ENCODE measurements around the gene CFI. TPM values are rescaled to one million over a fixed set of nuclear protein-coding genes. Genes with fewer than 3 reads are reported as not detected.

Gene CFI
- total and polyA plus RNA-seq, 2 of the 4 experiments (the other 2 are of a cell fraction): 0.12 to 0.18 TPM

GRCh38 chr4:109752525-109752924 lies 49.3 kb downstream of the CFI start:
- Histone ChIP-seq H3K27ac (ENCODE audit: insufficient read depth, low read length) (no peak overlapping the region), H2AK9ac (replicated peaks; ENCODE audit: low read depth, low read length, poor library complexity) (no peak overlapping the region), H2AFZ (replicated peaks; ENCODE audit: low read length, poor library complexity) (no peak overlapping the region), H3K27me3 (ENCODE audit: control insufficient read depth, insufficient read depth, low read length) (no peaks in the 10 kb centered on the region), H2BK120ac (ENCODE audit: low read depth, low read length) (no peak overlapping the region), H2BK20ac (ENCODE audit: low read depth, low read length) (no peak overlapping the region), H2BK15ac (ENCODE audit: low read depth, low read length) (no peak overlapping the region), H3K79me1 (ENCODE audit: low read depth in 1 of 2, low read length in 2 of 2) (no peaks in the 10 kb centered on the region), H4K20me1 (ENCODE audit: insufficient read depth, low read length) (no peaks in the 10 kb centered on the region), H3K36me3 (ENCODE audit: control insufficient read depth, insufficient read depth, low read length) (no peaks in the 10 kb centered on the region), H3K9me3 (ENCODE audit: control insufficient read depth, insufficient read depth, low read length) (no peaks in the 10 kb centered on the region), H2BK5ac (ENCODE audit: low read depth, low read length, poor library complexity, severe bottlenecking) (no peak overlapping the region), H4K5ac (ENCODE audit: low read depth, low read length) (no peak overlapping the region), H3K18ac (ENCODE audit: low read depth, low read length) (no peak overlapping the region), H3K9ac (ENCODE audit: low read depth, low read length) (no peak overlapping the region), H3K9me1 (ENCODE audit: insufficient read depth, low read length) (no peaks in the 10 kb centered on the region), H2AK5ac (ENCODE audit: low read depth, low read length) (no peak overlapping the region), H3K23ac (ENCODE audit: low read depth, low read length) (no peak overlapping the region), H3K14ac (replicated peaks; ENCODE audit: low read depth, low read length) (no peak overlapping the region), H4K91ac (ENCODE audit: insufficient read depth, low read depth, low read length) (no peak overlapping the region), H3K4me1 (ENCODE audit: control insufficient read depth, insufficient read depth, low read length) (no peaks in the 10 kb centered on the region), H3K4ac (ENCODE audit: low read depth, low read length) (no peak overlapping the region), H4K8ac (ENCODE audit: low read depth in 2 of 2, low read length in 2 of 2) (no peak overlapping the region), H3K56ac (ENCODE audit: extremely low read depth, insufficient read depth, low read length) (no peak overlapping the region), H3K4me3 (ENCODE audit: insufficient read depth, low read depth, low read length) (no peak overlapping the region), H3K4me2 (ENCODE audit: low read depth, low read length) (no peak overlapping the region)
- intact Hi-C loops (cut with micrococcal nuclease) (no loop called here), in situ Hi-C loops (cut with MboI; ENCODE audit: low sequenced_read_pairs) (no loop called here), dilution Hi-C loops (cut with HindIII; ENCODE audit: low sequenced_read_pairs, unreplicated experiment) (no loop called here)
- DNase-seq (no peak), ATAC-seq (ENCODE audit: low read depth) (no peak)
- POLR2A ChIA-PET (ENCODE audit: unreplicated experiment): no interaction called here
- TF ChIP-seq ELK1 (IDR thresholded peaks at IDR 0.05; ENCODE audit: borderline replicate concordance, low read depth, low read length): no peak
- TF ChIP-seq CEBPB (IDR thresholded peaks at IDR 0.05; ENCODE audit: low read depth, low read length): no peak
- TF ChIP-seq CHD1 (IDR thresholded peaks at IDR 0.05; ENCODE audit: low read depth, low read length): no peak
- no peak for TF ChIP-seq USF2 (IDR thresholded peaks at IDR 0.05; ENCODE audit: low read depth, low read length)
- no peak for TF ChIP-seq MAFK (IDR thresholded peaks at IDR 0.05; ENCODE audit: low read depth, low read length)
- TF ChIP-seq RFX5 (IDR thresholded peaks at IDR 0.05; ENCODE audit: low read depth, low read length): no peak
- no CpG with 5 or more reads among the region's 1 CpG for WGBS, 2 experiments (ENCODE audit: extremely low coverage in 2 of 2, insufficient read length in 1 of 2)
- BruUV-seq (replicated peaks): no TSS peak
- CTCF ChIA-PET: no interaction called here
